Mononuclear cell (primary cell): ENCODE measurements around the gene PML. TPM values are rescaled to one million over a fixed set of nuclear protein-coding genes. Genes with fewer than 3 reads are reported as not detected.

ENCODE experiments used
- total RNA-seq: library from RNA; depleted of rRNA; stranded (reverse); fragments of >200 nt; gene quantifications from one replicate; pipeline ENCODE4 v1.2.3, GENCODE V29; 2012

Gene PML
- total RNA-seq, 1 donor: 23.1 TPM

Other genes starting within 250 kb of the PML start
- gene INSYN1, start 241.4 kb upstream of the PML start, total RNA-seq: not detected
- not detected for gene TBC1D21, start 121.2 kb upstream of the PML start, total RNA-seq
- gene LOXL1, start 68.3 kb upstream of the PML start, total RNA-seq: 0.73 TPM
- gene STOML1, start 2.4 kb upstream of the PML start, total RNA-seq: 2.2 TPM
- gene GOLGA6A, start 87.8 kb downstream of the PML start, total RNA-seq: not detected
- not detected for gene ISLR2, start 135.9 kb downstream of the PML start, total RNA-seq
- gene ISLR, start 179.0 kb downstream of the PML start, total RNA-seq: not detected
- gene STRA6, start 208.1 kb downstream of the PML start, total RNA-seq: not detected
- gene CCDC33, start 241.6 kb downstream of the PML start, total RNA-seq: not detected